Renal cortical epithelial cell (primary cell): ENCODE measurements around the gene SAA4. TPM values are rescaled to one million over a fixed set of nuclear protein-coding genes. Genes with fewer than 3 reads are reported as not detected.
"Not testable (repeated sequence)": the region's sequence is repeated elsewhere in the genome, so short reads cannot be mapped to it uniquely, and the experiment has no call there.

Experiments used
- DNase-seq: peaks from one replicate; pipeline ENCODE4 v3.0.0-alpha.2; 2011; ENCODE audit warnings: low read depth
- total RNA-seq: library from RNA; depleted of rRNA; stranded (reverse); fragments of >200 nt; gene quantifications from 2 replicates; pipeline ENCODE4 v1.2.3, GENCODE V29; 2014

The SAA4 gene
- total RNA-seq, 1 donor from 2014 or later, result 2.4 TPM

GRCh38 chr11:18189476-18190245 is 46.9 kb downstream of the SAA4 start:
- not testable (repeated sequence) for DNase-seq

DNA sequence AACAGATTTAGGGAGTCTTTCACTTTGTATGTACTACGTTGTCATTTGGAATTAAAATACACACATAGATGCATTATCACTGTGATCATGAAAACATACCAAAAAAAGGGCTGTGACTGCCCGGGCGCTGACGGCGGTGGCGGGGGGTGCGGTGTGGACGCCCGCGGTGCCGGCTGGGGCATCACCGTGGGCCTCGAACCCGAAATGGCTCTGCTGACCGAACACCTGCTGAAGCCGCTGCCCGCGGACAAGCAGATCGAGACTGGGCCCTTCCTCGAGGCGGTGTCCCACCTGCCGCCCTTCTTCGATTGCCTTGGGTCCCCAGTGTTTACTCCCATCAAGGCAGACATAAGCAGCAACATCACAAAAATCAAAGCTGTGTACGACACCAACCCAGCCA is 47.8 kb downstream of the SAA4 start:
- no peak for DNase-seq

Other genes with a start within 250 kb of the SAA4 start
- 29.5 and 31.3 TPM in 2 replicates for gene SERGEF, start 223.8 kb downstream of the SAA4 start, total RNA-seq
- 0.15 TPM in 1 of 2 replicates, not detected in the other for gene TPH1, start 190.5 kb downstream of the SAA4 start, total RNA-seq
- gene SAAL1, start 130.7 kb downstream of the SAA4 start, total RNA-seq, result 15.2 and 22.7 TPM in 2 replicates
- not detected in 2 replicates for gene MRGPRX3, start 104.2 kb downstream of the SAA4 start, total RNA-seq
- gene MRGPRX4, start 64.0 kb downstream of the SAA4 start, total RNA-seq, result not detected in 2 replicates
- gene SAA2, start 11.9 kb upstream of the SAA4 start, total RNA-seq, result 225 and 425 TPM in 2 replicates
- gene SAA1, start 29.5 kb upstream of the SAA4 start, total RNA-seq, result 137 and 322 TPM in 2 replicates
- gene HPS5, start 85.3 kb upstream of the SAA4 start, total RNA-seq, result 54.1 and 59.2 TPM in 2 replicates
- gene GTF2H1, start 85.8 kb upstream of the SAA4 start, total RNA-seq, result 67.6 and 72.2 TPM in 2 replicates
- 1,349 and 2,674 TPM in 2 replicates for gene LDHA, start 157.8 kb upstream of the SAA4 start, total RNA-seq
- 0.20 TPM in 1 of 2 replicates, not detected in the other for gene LDHC, start 175.5 kb upstream of the SAA4 start, total RNA-seq
- gene LDHAL6A, start 219.1 kb upstream of the SAA4 start, total RNA-seq, result not detected in 2 replicates